Measurements from ENCODE around the gene EIF4B.

- TF ChIP-seq ATF3 (IDR thresholded peaks at IDR 0.05; ENCODE audit: insufficient read depth, low read depth, low read length) (no peak), SRF (IDR thresholded peaks at IDR 0.05; ENCODE audit: low read depth, low read length) (no peak), POLR2AphosphoS5 (IDR thresholded peaks at IDR 0.05; ENCODE audit: low read depth, low read length) (no peak), CTCF (IDR thresholded peaks at IDR 0.05; ENCODE audit: control extremely low read depth in 1 of 3, insufficient read depth in 1 of 3, low read depth in 1 of 3, low read length in 3 of 3) (no peak), POLR2A (IDR thresholded peaks at IDR 0.05; ENCODE audit: control extremely low read depth in 1 of 2, low read depth in 2 of 2, low read length in 2 of 2) (no peak), EZH2 (IDR thresholded peaks at IDR 0.05; ENCODE audit: low read depth, low read length, severe bottlenecking) (no peak), RNF2 (IDR thresholded peaks at IDR 0.05; ENCODE audit: borderline replicate concordance, low read depth, low read length, missing control alignments, poor library complexity, severe bottlenecking) (no peak), SIN3A (conservative IDR thresholded peaks at IDR 0.05 in 1 of 2, IDR thresholded peaks at IDR 0.05 in 1 of 2; ENCODE audit: low read depth in 1 of 2, low read length in 2 of 2) (no peak), CBX5 (IDR thresholded peaks at IDR 0.05; ENCODE audit: low read depth, low read length) (no peak), RFX5 (IDR thresholded peaks at IDR 0.05; ENCODE audit: borderline replicate concordance, low read depth, low read length) (no peak), ZNF274 (IDR thresholded peaks at IDR 0.05; ENCODE audit: borderline replicate concordance, extremely low read depth, low read length) (no peak), CEBPB (IDR thresholded peaks at IDR 0.05; ENCODE audit: low read depth, low read length) (no peak), SP1 (IDR thresholded peaks at IDR 0.05; ENCODE audit: low read depth, low read length) (no peak)
Measured at GRCh38 chr12:53063708-53064612, 57.7 kb downstream of the EIF4B start.
